Activated T-cell treated with anti-CD3 and anti-CD28 coated beads for 1 hour (primary cell): ENCODE measurements around the gene PPIF.
A peak's percentile ranks its signal among the peaks of the same experiment; 100 is the strongest.

Experiments used
- DNase-seq: peaks from one replicate; pipeline ENCODE4 v3.0.0-alpha.2; 2020; ENCODE audit warnings: low read depth

Gene PPIF

DNA sequence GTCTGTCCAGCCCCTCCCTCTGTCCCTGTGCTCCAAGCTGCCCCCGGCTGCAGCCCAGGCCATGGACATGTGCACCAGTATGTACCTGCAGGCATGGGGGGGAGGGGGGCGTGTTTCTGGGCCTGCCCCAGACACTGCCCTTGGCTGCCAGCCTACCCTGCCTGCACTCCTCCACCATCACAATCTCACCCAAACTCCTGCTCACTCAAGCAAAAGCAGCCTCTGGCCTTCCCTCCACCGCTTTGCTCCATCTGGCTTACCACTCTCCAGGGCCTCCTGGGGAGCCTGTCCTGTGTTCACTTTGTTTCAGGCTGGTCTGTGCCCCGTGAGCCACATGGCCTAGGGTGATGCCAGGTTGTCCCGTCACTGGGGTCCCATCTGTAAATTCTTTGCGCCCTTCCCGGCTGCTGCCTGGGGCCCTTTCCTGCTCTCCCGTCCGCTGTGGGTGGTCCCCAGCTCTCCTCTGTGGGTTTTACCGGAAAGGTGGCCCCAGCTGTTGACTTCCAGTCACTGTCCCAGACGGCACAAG is 33.3 kb upstream of the PPIF start:
- DNase-seq: no peak

DNA sequence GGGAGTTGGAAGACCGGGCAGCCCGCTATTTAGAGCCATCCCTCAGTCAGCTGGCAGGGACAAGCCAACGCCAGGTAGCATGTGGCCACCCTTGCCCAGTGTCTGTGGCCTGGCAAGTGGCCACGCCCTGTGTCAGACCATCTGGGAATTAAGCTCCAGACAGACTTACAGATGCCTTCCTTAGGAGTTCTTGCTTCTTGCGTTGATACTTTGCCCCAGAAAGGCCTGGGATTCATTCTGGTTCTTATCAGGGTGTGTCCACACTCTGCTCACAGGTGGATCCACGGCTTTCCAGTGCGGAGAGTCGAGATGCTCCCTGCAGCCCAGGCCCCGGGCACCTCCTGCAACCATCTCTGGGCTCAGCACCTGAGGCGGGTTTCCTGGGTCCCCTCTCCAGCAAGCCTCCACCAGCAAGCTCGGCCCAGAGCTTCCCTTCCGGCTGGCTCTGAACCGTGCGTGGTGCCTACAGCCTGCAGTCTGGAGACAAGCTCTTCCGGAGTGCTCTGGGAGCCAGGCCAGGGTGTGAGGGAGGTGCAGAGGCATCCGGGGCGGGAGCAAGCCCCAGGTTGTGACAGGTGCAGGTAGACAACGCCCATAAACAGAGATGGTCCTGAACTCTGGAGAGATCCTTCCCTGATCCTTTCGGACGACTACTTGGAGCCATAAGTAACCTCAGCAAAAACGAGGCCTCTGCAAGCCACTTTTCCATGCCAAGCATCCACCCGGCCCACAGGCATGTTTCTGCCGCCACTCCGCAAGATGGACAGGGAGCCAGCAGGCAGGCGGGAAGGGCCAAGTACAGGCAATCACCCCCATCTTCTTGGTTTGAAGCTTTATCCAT is 32.3 kb upstream of the PPIF start:
- no peak for DNase-seq

DNA sequence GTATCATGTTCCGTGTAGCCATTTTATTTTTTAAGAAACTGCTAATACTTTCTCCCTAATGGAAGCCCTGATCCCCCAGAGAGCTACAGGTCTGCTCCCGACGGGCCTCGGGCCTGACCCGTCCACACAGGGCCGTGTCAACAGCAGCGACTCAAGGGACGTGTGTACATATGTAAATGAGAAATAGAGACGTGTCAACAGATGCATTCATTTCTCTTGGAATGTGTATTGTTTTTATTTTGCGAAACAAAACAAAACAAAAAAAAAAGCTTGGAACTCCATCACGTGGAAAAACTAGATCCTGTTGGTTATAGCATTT is 31.7 kb upstream of the PPIF start:
- DNase-seq: no peak

DNA sequence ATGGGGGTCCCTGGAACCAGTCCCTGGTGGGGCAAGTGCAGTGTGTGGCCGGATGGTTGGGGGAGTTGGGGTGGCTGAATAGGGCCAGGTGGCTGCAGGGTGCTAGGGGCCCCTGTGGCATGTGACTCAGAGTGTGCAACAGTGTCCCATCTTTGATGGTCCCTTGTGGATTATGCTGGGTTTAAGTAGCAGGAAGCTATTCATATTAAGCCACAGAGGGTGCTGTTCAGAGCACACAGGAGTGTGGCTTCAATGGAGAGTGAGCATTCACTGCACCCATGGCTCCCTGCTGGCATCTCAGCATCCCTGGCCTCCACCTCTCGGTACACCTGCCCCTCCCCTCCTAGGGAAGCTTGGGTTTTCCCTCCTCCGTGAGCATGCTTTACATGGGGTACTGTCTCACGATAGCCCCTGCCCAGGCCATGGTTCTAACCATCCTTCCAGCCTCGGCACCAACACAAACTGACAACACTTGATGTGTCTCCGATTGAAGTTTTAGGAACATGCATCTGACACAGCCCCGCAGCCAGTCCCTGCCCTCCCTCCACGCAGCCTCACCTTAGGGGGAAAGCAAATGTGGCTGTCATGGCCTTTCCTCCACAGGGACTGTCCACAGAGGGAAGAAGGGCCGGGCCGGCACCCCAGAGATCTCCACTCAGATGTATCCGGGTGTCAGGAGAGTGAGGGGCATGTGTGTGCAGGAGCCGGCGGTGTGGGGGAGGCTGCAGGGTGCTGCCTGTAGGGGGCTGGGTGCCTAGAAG is 30.4 kb upstream of the PPIF start:
- no peak for DNase-seq

DNA sequence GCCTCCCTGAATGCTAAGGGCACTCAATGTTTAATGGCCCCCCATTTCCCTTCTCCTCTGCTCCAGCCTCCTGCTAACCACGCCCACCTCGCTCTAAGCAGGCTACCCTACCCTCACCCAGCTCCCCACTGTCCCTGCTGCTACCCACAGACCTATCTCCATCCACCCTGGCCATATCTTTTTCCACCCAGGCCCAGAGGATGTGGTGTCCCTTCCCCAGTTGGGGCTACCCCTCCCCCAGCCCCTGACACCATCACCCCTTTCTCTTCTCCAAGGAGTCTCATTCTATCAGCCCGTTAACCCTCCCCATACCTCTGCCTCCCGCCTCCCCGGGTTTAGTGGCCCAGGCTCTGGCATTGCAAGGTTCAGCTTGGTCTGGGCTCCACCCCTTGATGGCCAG is 28.9 kb upstream of the PPIF start:
- no peak for DNase-seq

DNA sequence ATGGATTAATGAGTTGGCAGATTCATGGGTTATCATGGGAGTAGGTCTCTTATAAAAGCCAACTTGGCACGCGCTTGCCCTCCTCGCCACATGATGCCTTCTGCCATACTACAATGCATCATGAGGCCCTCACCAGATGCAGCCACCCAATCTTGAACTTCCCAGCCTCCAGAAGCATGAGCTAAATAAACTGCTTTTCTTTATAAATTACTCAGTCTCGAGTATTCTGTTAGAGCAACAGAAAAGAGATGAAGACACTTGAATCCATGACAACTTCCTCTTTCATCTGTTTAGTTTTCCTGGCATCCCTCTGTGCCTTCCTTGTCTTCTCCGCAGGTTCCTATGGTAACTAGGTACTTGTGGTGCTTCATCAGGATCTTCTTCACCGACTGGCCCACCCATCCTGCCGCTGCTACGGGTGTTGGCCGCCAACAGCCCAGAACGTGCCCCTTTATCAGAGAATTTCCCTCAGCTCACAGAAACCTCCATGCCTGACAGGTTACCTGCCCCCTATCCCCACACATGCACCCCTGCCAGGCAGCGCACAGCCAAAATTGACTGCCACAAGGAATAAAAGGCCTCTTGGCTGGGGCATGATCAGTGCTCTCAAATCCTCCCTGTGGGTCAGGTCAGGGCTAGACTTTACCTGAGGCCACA is 28.0 kb upstream of the PPIF start:
- DNase-seq: no peak

DNA sequence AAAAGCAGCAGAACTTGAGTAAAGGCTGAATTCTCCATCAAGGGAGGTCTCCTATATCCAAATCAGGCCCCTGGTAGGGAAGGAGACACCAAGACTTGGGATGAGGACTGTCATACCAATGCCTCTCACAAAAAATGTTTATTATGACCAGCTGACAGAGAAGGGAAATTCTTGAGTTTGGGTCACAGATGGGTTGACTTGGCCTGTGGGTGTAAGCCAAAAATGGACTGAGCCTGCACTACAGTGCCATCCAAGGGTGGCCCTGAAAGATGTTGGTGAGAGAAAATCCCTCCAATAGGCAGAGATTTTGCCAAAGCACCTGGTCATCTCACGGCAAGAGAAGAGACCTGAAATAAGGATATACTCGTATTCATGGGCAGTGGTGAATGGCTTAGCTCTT is 27.0 kb upstream of the PPIF start:
- no peak for DNase-seq

DNA sequence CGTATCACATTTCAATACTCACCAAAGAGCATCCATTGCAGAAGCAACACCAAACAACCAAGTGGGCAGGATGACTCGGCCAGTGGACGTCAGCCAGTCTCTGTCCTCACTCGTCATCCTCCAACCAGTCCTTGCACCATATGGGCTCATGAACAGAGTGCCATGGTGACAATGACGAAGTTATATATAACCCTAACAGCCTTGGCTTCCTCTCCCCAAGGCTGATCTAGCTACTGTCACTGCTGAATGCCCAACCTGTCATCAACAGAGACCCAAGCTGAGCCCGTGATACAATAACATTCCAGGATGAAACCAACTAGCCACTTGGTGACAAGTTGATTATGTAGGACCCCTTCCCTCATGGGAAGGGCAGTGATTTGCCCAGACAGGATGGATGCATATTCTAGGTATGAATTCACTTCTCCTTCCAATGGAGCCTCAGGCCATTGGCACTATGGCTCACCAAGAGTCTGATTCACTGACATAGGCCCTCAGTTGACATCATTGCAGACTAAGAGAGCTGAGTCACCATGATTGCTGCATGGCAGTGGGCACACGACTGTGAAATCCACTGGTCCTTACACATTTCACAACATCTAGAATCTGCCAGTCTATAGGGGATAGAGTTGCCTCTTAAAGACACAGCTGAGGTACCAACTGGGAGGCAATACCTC is 26.3 kb upstream of the PPIF start:
- no peak for DNase-seq

DNA sequence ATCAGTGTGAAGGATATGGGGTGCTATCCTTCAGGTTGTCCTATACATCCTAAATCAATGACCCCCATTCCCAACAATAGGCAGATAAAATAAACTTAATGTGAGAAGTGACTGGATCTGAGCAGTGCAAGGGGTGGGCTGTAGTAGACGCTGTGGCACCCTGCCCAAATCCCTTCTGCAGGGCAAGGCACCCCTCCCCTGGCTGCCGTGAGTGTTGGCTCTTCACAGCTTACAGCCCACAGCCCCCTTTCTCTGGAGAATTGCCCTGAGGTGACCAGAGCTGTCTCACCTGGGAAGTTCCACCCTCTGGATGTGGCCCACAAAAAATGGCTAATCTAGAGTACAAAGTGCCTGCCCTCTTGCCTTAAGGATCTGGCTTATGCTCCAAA is 25.8 kb upstream of the PPIF start:
- DNase-seq: no peak

DNA sequence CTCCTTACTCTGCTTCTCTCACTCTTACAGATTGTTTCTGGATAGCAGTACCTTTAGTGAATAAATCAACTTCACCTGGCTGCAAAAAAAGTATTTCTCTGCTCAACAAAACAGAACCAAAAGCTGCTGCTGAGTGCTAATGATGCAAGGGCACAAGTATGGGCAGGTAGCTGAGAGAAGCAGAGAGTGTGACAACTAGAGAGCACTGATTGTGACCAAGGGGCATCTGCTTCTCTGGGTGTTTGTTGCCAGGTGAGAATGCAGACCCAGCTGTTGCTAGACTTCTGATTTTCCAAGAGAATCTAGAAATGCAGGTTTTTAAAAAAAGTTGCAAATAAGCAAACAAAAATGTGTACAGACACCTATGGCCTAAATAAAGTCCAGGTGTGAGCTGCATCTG is 25.3 kb upstream of the PPIF start:
- DNase-seq: no peak

DNA sequence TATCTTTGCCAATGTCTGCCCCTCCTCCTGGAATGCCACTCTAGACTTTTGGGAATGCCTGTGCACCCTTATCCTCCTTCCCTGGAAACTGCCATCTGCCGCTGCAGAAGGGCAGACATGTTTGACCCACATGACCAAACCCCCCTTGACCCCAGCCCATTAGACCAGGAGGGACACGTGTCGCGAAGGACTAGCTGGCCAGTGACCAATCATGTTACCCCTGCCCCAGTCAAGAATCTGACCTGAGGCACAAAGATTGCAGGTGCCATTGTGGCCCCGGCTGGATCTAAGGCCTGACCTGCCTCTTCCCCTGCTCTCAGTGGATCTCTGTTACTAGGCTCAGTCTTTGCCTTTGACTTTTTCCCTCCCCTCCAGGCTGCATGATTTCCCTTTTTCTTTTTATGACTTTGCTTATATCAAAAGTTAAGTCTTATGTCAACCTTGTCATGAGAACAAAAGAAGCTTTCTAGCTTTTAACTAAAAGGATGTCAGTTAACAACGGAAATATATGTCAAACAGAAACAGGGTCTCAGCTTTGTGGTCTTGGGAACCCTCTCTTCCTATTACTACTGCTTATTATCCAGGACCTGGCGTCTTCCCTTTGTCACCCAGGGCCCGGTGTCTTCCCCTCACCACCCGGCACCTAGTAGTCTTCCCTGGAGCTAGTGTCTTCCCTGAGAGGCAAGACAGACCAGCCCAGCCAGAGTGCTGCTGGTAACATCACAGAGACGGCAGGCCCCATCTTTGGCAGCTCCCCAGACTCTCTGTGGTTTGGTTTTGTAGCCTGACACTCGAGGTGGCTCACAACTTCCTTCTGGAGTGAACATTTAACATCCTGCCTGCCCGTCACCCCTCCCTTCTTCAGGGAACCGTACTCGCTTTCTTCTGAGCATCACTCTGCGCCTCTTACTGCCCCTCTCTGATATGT is 24.4 kb upstream of the PPIF start:
- DNase-seq: peak; percentile 61

DNA sequence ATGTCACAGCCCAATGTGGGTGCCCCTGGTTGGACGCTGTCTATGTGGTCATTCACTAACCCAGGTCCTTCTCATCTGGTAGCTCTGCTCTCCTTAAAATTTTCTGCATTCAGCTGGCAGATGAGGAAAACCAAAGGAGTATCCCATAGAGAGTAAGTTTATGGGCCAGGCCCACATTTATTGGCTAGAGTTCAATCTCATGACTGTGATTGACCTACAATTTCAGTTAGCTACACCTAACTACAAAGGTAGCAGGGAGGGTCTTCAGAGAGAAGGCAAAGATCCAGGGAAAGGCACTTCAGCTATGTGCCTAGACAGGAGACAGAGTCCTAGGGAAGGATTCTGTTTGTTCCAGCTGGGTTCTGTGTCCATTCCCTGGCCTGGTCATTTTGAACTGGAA is 23.7 kb upstream of the PPIF start:
- DNase-seq: no peak

DNA sequence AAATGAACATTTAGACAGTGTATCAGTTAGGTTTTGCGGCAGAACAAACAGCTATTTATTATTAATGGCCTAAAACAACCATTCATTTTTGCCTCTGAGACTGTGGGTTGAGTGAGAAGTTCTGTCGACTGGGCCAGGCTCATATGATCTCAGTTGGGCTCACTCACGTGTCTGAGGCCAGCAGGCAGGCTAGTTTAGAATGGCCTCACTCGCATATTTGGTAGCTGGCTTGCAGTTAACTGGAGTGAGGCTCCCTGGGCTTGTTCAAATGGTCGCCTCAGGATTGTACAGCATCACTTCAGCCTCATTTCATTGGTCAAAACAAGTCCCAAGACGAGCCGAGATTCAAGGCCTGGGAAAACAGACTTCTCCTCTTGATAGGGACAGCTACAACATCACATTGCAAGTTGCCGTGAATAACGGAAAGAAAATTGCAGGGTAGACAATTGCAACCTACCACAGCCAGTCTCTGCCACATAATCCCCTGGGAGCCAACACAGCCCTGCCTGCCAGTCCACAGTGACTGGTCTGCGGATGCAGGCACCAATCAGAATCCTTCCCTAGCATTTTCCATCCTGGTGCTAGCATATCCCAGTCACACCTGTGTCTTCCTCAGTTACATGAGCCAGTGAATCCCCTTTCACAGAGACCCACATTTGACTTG is 23.1 kb upstream of the PPIF start:
- DNase-seq: no peak

DNA sequence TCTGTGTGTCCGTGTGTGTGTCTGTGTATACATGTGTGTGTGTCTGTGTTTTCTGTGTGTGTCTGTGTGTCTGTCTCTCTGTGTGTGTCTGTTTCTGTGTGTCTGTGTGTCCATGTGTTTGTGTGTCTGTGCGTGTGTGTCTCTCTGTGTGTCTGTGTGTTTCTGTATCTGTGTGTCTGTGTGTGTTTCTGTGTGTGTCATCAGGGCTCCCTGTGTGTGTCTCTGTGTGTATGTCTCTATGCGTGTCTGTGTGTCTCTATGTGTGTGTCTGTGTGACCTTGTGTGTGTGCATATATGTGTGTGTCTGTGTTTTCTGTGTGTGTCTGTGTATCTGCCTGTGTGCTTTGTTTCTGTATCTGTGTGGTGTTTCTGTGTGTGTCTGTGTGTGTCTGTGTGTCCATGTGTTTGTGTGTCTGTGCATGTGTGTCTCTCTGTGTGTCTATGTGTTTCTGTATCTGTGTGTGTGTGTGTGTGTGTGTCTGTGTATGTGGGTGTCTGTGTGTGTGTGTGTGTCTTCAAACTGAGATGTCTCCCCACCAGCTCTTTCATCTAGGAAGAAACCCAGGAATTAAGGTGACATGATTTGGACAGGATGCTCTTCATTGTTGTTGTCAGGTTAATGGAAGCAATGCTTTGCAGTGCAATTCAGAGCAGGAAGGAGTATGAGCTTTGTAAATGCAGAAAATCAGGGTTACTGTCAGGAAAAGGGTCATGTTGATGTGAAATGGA is 20.7 kb upstream of the PPIF start:
- no peak for DNase-seq

DNA sequence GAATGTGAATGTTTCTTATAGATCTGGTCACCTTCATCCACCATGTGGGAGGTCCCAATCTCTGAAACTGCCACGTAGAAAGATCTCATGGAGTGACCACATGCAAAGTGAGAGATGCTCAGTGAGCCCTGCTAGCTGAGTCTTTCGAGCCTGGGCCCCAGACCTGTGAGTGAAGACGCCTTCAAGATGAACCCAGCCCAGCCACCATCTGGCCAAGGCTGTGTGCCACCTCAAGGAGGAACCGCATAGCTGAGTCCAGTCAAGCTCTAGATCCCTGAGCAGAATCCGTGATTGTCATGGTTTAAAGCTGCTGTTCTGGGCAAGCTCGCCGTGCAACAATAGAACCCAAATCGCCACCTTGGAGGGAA is 20.2 kb upstream of the PPIF start:
- DNase-seq: no peak

DNA sequence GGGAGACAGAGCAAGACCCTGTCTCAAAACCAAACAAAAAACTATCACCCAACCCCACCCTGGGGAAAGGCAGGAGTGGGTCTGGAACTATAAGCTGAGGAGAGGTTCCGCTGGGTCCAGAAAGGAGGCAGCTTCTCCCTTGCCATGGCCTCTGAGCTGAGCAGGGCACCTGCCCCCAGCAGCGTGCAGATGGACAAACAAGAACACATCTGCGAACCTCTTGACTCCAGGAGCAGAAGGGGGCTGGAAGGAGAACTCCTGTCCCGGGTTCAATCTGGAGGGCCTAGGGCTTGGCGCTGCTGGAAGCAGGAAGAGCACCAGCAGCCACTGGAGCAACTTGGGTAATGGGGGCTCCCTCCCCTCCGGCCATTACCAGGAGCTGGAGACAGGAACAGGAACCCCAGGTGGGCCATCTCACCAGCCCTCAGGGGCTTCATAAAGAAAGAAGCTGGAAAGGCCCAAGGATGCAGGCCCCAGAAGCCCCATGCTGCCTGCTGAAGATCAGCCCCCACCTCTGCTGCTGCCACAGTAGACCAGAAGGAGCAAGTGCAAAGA is 19.0 kb upstream of the PPIF start:
- DNase-seq: no peak

DNA sequence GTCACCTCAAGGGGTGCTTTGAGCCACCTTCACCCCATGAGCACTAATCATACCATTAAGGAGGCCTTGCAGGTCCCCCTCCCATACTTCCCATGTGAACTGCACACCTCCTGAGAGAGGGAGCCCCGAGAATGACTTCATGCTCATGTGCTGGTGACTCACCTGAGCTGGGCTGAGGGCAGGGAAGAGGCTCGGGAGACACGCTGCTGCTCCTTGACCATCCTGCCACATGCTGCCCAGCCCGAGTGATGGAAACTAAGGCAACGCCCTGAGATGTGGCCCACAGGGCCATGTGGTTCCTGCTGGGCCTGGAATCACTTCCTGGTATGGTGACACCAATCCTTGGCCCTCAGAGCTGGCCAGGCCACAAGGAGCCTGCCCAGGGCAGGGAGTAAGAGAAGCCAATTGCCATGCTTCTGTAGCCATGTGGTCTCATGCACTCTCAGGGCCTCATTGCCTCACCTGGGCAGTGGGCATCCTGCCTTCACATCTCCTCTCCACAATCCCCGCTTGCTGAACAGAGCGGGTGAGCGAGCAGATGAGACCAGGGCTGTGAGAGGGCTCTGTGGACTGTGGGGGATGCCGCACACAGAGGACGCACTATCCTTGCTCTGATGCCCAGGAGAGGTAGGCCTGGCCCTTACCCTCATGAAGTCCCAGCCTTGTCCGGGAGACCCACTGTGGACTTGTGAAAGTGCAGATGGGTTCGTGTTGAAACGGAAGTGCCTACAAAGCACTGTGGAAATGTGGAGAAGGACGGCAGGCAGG is 18.3 kb upstream of the PPIF start:
- no peak for DNase-seq

DNA sequence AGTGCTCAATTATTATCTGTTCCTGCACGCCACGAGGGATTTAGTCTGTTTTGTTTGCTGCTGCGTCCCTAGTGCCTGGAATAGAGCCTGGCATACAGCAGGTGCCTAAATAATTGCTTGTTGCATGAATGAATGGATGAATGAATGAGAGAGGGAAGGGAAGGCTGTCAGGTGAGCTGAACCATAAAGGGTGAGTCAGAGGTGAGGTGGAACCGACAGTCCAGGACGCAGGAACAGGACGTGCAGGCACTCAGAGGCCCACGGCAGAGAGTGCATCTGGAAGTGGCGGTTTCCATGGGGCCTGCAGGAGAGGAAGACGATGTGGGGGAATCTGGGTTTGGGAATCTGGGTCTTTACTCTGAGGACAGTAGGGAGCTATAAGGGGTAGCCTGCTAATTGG is 17.7 kb upstream of the PPIF start:
- no peak for DNase-seq

DNA sequence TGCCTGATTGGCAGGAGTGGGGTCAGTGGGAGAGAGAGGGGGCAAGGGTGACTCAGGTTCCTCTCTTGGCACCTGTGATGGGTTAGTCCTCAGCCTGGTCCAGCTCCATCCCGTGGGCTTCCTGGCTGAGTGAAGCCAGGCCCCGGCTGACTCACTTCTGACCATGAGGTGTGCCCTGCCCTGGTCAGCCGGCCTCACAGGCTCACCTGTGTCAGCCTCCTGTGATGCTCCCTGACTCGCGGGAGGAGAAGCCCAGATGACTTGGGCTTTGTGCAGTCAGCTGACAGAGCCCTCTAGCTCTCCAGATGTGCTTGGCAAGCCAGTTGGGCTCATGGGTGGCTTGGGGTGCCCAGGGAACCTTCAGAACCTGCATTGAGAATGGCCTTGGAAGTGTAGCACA is 16.0 kb upstream of the PPIF start:
- no peak for DNase-seq
